GM12875 (cell line): ENCODE data around the gene CD2AP.

ENCODE experiments used
- H3K4me3 ChIP-seq: one replicate; pipeline ENCODE4 v1.5.1; 2011; ENCODE audit warnings: low read depth, low read length, control low read depth
- CTCF ChIP-seq: IDR thresholded peaks from 2 replicates; pipeline ENCODE4 v1.5.1; 2011; ENCODE audit warnings: low read depth, mild to moderate bottlenecking, control low read depth, inconsistent platforms, low read length, moderate library complexity, borderline replicate concordance; ENCODE audit not compliant: insufficient read depth

The CD2AP gene

GRCh38 chr6:47603995-47604394 is 126.4 kb downstream of the CD2AP start:
- TF ChIP-seq CTCF: no peak
- no peak overlapping the region for H3K4me3 ChIP-seq

- H3K4me3 ChIP-seq: no peak overlapping the region
- no peak for TF ChIP-seq CTCF
Measured at GRCh38 chr6:47621838-47622449, 144.4 kb downstream of the CD2AP start.

- no peak for TF ChIP-seq CTCF
- H3K4me3 ChIP-seq: no peak overlapping the region
Measured at GRCh38 chr6:47626782-47627181, 149.2 kb downstream of the CD2AP start.

- no peak for TF ChIP-seq CTCF
- no peak overlapping the region for H3K4me3 ChIP-seq
Measured at GRCh38 chr6:47628448-47629272, 151.1 kb downstream of the CD2AP start.

GRCh38 chr6:47629954-47630353 is 152.4 kb downstream of the CD2AP start:
- no peak overlapping the region for H3K4me3 ChIP-seq
- TF ChIP-seq CTCF: no peak

GRCh38 chr6:47630587-47630986 is 153.0 kb downstream of the CD2AP start:
- no peak for TF ChIP-seq CTCF
- no peak overlapping the region for H3K4me3 ChIP-seq

GRCh38 chr6:47631269-47631772 is 153.7 kb downstream of the CD2AP start:
- H3K4me3 ChIP-seq: no peak overlapping the region
- TF ChIP-seq CTCF: no peak
